Amniotic stem cell (primary cell): ENCODE data around the gene PLK3.
"Not testable (repeated sequence)": the region's sequence is repeated elsewhere in the genome, so short reads cannot be mapped to it uniquely, and the experiment has no call there.

Experiments
- DNase-seq: peaks from one replicate; lab custom pipeline; 2025; lab: John Stamatoyannopoulos, UW

The PLK3 gene

DNA sequence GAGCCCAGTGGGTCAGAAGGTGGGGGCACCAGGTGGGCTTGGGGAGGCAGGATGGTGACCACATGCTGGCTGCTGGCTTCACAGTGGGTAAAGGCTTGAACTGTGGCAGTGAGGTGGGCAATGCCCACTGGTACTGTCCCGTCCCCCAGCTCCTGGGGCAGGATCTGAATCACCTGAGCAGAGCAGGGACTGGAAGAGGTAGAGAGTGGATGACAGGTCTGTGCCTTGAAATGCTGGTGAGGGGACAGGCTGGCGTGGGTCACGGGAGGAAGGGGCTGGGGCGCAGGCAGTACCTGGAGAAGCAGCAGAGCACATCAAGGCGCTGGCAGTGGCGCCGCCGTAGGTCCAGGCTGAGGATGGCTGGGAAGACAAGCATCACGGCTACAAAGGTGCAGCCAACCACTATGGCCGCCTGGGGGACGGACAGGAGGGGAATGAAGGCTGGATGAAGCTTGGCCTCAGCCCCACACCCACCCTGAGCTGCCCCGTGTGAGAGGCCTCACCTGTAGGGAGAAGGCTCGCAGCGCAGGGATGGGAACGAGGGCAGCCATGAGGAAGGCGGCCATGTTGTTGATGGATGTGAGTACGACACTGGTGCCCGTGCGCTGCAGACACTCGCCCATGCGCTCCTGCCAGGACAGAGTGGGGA, 27.9 kb downstream of the PLK3 start:
- no peak for DNase-seq

- no peak for DNase-seq
Observed at GRCh38 chr1:44828841-44829440, 28.8 kb downstream of the PLK3 start.

DNA sequence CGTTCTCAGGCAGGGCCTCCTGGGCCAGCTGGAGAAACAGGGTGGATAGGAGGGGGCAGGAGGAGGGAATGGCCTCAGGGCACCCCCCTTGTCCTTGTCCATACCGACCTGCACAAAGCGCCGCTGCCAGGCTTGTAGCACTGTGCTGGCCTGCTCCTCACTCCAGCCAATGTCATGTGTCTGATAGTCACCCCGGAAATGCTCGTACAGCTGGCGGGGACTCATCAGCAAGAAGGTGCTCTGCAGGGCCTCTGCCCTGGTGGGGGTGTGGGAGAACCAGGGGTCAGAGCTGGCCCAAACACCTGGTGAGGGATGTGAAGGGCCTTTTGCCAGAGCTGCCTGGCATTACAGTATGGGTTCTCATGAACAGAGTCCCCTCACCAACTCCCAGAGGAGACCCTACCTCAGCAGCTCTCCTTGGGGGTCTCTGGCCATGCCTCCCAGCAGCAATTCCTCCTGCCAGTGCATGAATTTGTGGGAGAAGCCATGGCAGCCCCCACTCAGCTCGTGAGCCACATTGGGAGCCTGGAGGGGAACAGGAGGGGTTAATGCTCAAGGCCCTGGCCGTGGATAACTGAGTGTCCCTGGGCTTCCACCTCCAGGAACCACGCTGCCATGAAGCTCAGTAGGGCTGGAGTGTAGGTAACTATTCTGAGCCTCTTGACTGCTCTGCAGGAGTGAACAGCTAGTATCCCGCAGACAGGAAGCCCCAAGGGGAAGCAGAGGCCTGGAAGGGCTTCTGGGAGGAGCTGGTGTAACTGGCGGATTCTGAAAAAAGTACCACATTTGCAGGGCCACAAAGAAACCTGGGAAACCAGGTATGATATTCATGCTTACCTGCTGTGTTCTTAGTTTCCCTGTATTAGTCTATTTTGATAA, 29.6 kb downstream of the PLK3 start:
- DNase-seq, result no peak

GRCh38 chr1:44830900-44831304, 30.7 kb downstream of the PLK3 start:
- DNase-seq, result no peak

DNA sequence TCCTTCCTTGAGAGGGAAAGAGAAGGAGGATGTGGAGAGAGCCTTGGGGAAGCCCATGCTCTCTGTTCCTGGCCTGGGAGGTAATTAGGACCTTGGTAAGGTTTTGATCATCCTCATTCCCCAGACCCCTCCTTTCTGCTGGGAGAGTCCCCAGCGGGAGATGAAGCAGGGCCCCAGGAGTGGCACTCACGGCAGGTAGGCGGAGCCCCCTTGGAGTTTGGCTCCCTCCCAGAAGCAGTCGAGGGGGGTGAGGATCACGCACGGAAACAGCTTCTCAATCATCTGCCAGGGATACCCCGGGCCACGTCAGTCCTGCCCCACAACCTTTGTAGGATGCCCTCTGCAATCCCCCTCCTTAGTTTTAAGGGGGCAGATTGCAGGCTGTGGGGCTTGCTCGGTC, 31.3 kb downstream of the PLK3 start:
- no peak for DNase-seq

GRCh38 chr1:44832056-44832705, 32.0 kb downstream of the PLK3 start:
- DNase-seq, result no peak

DNA sequence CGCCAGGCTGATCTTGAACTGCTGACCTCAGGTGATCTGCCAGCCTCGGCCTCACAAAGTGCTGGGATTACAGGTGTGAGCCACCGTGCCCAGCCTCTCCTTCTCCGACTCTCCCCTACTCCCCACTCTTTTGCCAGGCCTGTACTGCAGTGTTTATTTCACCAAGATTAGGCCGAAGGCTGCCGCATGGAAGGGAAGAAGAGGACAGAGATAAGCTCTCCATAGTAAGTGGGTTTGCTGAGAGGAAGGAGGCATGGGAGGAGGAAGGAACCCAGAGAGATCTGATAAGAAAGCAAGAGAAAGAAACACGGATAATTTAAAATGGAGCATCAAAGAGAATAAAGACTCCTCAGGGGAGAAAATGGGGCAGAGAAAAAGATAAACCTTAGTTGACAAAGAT, 34.2 kb downstream of the PLK3 start:
- DNase-seq, result no peak

- peak; percentile 82 for DNase-seq
Observed at GRCh38 chr1:44835738-44836675, 35.8 kb downstream of the PLK3 start.

DNA sequence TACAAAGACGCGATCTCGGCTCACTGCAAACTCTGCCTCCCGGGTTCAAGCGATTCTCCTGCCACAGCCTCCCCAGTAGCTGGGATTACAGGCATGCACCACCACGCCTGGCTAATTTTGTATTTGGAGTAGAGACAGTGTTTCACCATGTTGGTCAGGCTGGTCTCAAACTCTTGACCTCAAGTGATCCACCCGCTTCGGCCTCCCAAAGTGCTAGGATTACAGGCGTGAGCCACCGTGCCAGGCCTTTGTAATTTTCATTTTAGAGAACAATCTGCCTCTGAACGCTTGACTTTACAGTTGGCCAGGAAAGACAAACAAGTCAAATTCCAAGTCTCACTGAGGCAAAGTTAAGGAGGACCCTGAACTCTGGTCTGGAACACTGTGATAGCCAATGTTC, 38.1 kb downstream of the PLK3 start:
- DNase-seq, result not testable (repeated sequence)

GRCh38 chr1:44839576-44839975, 39.4 kb downstream of the PLK3 start:
- DNase-seq, result no peak

- DNase-seq, result no peak
Observed at GRCh38 chr1:44842486-44842861, 42.3 kb downstream of the PLK3 start.

DNA sequence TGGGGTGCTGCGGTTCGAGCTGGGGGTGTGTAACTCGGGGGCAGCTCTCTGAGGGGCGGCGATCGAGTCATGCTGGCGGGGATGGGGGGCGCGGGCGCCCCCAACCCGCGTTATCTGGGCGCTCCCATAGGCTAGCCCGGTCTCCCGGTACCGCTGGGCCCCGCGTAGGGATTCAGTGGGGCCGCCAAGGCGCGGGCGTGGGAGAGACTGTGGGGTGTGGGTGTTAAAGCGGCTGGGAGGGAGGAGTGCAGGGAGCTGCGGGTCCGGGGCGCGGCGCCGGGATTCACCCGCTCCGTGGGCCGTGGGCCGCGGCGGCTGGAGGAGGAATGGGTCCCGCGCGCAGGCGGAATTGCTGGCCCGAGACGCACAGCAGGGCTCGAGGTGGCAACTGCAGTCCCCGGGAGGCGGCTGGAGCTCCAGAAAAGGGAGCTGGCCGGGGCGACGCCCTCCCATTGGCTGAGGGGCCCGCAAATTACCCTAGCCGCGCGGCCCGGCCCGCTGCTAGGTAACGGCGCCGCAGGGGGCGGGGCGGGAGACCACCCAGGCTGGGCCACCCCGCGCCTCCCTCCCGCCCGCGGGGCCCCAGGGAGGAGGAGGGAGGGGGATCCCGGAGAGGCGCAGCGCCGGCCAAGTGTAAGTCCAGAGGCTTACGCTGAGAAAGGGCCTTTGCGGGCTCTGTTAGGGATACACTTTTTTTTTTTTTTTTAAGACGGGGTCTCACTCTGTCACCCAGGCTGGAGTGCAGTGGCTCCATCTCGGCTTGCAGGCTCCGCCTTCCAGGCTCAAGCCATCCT, 42.9 kb downstream of the PLK3 start, which contains the start of gene PTCH2:
Gene PTCH2, minus strand, starts transcription at position 392 of the 794 bp plus-strand sequence. Its CDS starts 321 bp downstream, at position 71.
- peak; percentile 8 for DNase-seq

DNA sequence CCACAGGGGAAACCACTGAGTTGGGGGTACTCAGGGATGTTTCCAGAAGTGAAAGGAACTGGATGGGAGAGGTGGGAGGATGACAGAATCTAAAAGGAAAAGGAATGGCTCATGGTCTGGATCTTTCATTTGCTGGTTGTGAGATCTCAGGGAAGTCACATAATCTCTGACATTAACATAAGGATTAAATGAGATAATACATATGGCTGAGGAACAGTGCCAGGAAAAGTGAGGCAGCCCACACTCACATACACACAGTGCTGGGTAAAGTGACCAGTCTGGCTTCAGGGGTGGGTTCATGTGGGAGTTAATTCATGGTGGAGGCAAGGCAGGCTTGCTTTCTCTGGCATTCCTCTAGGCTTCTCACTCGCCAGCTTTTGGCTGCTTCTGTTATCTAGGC, 46.8 kb downstream of the PLK3 start:
- no peak for DNase-seq

DNA sequence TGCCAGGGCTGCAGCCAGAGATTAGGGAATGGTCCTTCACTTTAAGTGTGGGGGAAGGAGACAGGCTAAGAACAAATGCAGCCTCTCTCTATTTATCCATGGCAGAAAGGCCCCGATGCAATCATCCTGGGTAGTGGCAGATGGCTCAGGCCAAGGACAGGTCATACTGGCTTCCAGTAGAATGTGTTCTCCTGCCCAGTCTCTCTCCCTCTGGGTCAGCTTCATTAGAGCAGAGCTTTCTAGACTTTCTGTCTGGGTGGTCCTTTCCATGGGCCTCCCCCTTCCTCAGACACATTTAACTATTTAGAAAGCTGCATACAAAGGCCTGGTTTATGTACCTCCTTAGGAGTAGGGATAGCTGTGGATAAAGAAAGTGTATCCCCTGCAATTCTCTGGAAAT, 47.7 kb downstream of the PLK3 start:
- DNase-seq, result no peak

- DNase-seq, result no peak
Observed at GRCh38 chr1:44848456-44849181, 48.4 kb downstream of the PLK3 start.

GRCh38 chr1:44849575-44850132, 49.5 kb downstream of the PLK3 start:
- DNase-seq, result no peak

DNA sequence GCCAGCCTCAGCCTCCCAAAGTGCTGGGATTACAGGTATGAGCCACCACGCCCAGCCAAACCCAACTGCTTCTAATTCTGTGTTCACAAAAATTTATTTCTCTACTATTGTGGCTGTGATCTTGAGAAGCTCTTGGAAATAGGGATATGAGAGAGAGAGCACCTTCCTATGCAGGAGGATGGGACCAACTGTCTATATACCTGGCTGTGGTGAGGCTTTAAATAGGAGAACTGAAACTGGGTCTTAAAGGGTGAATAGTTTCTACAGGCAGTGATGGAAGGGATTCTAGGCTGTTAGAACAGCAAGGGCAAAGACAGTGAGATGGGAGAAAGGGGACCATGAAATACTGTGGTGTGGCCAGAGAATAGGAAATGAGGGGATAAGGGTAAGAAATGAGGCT, 51.1 kb downstream of the PLK3 start:
- no peak for DNase-seq

GRCh38 chr1:44853201-44853600, 53.0 kb downstream of the PLK3 start:
- DNase-seq, result no peak

- DNase-seq, result no peak
Observed at GRCh38 chr1:44854970-44855369, 54.8 kb downstream of the PLK3 start.
